GM12878 (cell line): ENCODE data around the gene EFCAB13.

Experiments used
- POLR2A ChIP-seq: IDR thresholded peaks from 2 replicates; pipeline ENCODE4 v1.6.1; 2011; ENCODE audit warnings: low read depth, mild to moderate bottlenecking, low read length
- YBX1 ChIP-seq: fragments of 450-650 bp; IDR thresholded peaks from 2 replicates; pipeline ENCODE4 v1.6.1; 2016; ENCODE audit warnings: antibody characterized with exemption
- TF ChIP-seq, protein P1 (sequence below), 3 experiments: IDR thresholded peaks in 2 of 3; conservative IDR thresholded peaks in 1 of 3; 2 replicates each; pipeline ENCODE4 v1.5.1; 2011; ENCODE audit warnings: low read depth in 3 of 3, low read length in 3 of 3, mild to moderate bottlenecking in 3 of 3, control low read depth in 2 of 3, moderate library complexity in 2 of 3, inconsistent platforms in 1 of 3, mixed read lengths in 1 of 3; ENCODE audit not compliant: control insufficient read depth in 2 of 3, insufficient read depth in 1 of 3; ENCODE audit errors: extremely low read depth in 1 of 3

GRCh38 chr17:47318197-47318918 is 5.4 kb upstream of the EFCAB13 start:
- TF ChIP-seq YBX1, result no peak
- TF ChIP-seq, protein P1, sequence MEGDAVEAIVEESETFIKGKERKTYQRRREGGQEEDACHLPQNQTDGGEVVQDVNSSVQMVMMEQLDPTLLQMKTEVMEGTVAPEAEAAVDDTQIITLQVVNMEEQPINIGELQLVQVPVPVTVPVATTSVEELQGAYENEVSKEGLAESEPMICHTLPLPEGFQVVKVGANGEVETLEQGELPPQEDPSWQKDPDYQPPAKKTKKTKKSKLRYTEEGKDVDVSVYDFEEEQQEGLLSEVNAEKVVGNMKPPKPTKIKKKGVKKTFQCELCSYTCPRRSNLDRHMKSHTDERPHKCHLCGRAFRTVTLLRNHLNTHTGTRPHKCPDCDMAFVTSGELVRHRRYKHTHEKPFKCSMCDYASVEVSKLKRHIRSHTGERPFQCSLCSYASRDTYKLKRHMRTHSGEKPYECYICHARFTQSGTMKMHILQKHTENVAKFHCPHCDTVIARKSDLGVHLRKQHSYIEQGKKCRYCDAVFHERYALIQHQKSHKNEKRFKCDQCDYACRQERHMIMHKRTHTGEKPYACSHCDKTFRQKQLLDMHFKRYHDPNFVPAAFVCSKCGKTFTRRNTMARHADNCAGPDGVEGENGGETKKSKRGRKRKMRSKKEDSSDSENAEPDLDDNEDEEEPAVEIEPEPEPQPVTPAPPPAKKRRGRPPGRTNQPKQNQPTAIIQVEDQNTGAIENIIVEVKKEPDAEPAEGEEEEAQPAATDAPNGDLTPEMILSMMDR (IDR thresholded peaks at IDR 0.05 in 2 of 3, conservative IDR thresholded peaks at IDR 0.05 in 1 of 3; ENCODE audit: control insufficient read depth in 2 of 3, extremely low read depth in 1 of 3, insufficient read depth in 1 of 3, low read depth in 3 of 3, low read length in 3 of 3), result peak in 1 of 3 experiments; percentile 17; a peak in 1 of 6 replicates
- no peak for TF ChIP-seq POLR2A
